Common myeloid progenitor, CD34-positive (primary cell): ENCODE data around the gene TFR2.

ENCODE experiments used
- CTCF ChIA-PET: fragments of 350-600 bp; sonication (Branson Sonifier 250); formaldehyde crosslinking; loops from one replicate; lab custom pipeline; 2021; ENCODE audit warnings: antibody characterized with exemption; lab: Charles Lee
- POLR2A ChIA-PET: fragments of 350-600 bp; sonication (Branson Sonifier 250); formaldehyde crosslinking; loops from one replicate; lab custom pipeline; 2021; ENCODE audit warnings: antibody characterized with exemption; lab: Charles Lee
- DNase-seq, 3 donors: peaks; one replicate each; pipeline versions ENCODE4 v3.0.0 to v3.0.0-alpha.2; 2013
- H3K27ac ChIP-seq, 2 experiments: 1 replicate in 1 of 2; 2 replicates in 1 of 2; pipeline ENCODE4 v1.7.0; 2013; ENCODE audit warnings: inconsistent platforms in 2 of 2, low read length in 2 of 2, mild to moderate bottlenecking in 2 of 2, low read depth in 1 of 2, moderate library complexity in 1 of 2; ENCODE audit not compliant: severe bottlenecking in 2 of 2, insufficient read depth in 1 of 2, poor library complexity in 1 of 2
- H3K27me3 ChIP-seq, 5 experiments: replicated peaks in 2 of 5; 1 replicate in 3 of 5; 2 replicates in 2 of 5; pipeline versions ENCODE4 v1.6.1 to v1.7.0; 2013; ENCODE audit warnings: low read length in 4 of 5, mild to moderate bottlenecking in 2 of 5, moderate library complexity in 2 of 5, inconsistent platforms in 1 of 5; ENCODE audit not compliant: insufficient read depth in 5 of 5, control insufficient read depth in 4 of 5
- H3K36me3 ChIP-seq, 4 experiments: 1 replicate in 2 of 4; 2 replicates in 2 of 4; pipeline versions ENCODE4 v1.6.1 to v1.7.0; 2013; ENCODE audit warnings: low read length in 3 of 4, control low read depth in 1 of 4, mild to moderate bottlenecking in 1 of 4; ENCODE audit not compliant: control insufficient read depth in 4 of 4, insufficient read depth in 4 of 4
- H3K4me1 ChIP-seq, 4 experiments: 1 replicate in 3 of 4; 2 replicates in 1 of 4; pipeline versions ENCODE4 v1.6.1 to v1.7.1; 2013; ENCODE audit warnings: low read length in 3 of 4, mild to moderate bottlenecking in 3 of 4, control low read depth in 1 of 4, inconsistent platforms in 1 of 4, moderate library complexity in 1 of 4; ENCODE audit not compliant: control insufficient read depth in 4 of 4, insufficient read depth in 4 of 4; ENCODE audit errors: control extremely low read depth in 1 of 4
- H3K4me3 ChIP-seq, 7 experiments: 1 replicate in 4 of 7; 2 replicates in 3 of 7; pipeline versions ENCODE4 v1.5.1 to v1.7.0; 2013; ENCODE audit warnings: mild to moderate bottlenecking in 7 of 7, low read length in 6 of 7, moderate library complexity in 6 of 7, inconsistent platforms in 2 of 7, low read depth in 2 of 7, control low read depth in 1 of 7; ENCODE audit not compliant: insufficient read depth in 4 of 7, control insufficient read depth in 1 of 7; ENCODE audit errors: extremely low read depth in 1 of 7
- H3K9me3 ChIP-seq, 5 experiments: 1 replicate in 4 of 5; 2 replicates in 1 of 5; pipeline versions ENCODE4 v1.6.1 to v1.7.1; 2013; ENCODE audit warnings: low read length in 4 of 5, mild to moderate bottlenecking in 2 of 5, inconsistent platforms in 1 of 5, low read depth in 1 of 5, moderate library complexity in 1 of 5; ENCODE audit not compliant: control insufficient read depth in 4 of 5, insufficient read depth in 2 of 5; ENCODE audit errors: control extremely low read depth in 1 of 5
- WGBS: methylation state at CpG from one replicate; pipeline ENCODE4 v1.1.5; 2013; ENCODE audit not compliant: insufficient coverage; 5-methylcytosine and 5-hydroxymethylcytosine counted together

Gene TFR2

DNA sequence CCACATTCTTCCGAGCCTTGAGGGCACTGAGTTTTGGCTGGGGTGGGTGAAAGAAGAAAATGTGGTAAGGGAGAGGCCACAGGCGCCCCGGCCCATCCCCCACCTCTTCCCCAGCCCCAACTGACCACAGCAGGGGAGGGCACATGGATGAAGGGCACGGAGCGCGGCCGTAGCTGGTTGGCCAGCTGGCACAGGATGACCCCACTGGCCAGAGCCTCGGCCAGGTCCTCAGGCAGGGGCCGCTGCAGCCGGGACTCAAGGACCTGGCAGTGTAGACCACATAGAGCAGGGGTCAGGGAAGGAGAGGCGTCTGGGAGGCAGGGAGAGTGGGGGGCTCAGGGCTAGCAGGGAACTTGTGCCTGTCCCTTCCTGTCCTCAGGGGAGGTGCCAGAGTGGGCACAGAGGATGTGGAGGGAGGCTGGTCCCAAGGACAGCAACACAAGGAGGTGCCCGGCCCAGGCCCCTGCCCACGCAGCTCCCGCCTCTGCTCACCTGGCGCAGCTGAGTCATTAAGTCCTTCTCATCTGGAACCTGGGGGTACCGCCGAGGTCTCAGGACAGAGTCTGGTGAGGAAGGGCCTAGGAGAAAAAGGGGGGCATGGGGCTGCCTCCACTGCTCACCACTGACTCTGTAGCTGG is 65.5 kb downstream of the TFR2 start:
- 98% methylated on average over 14 of the region's 17 CpGs for WGBS
- Histone ChIP-seq H3K27me3 (no peaks in the 10 kb centered on the region), H3K4me3 (no peak overlapping the region), H3K9me3 (no peaks in the 10 kb centered on the region), H3K4me1 (peaks cover 0 to 7% (median 5%) of the 10 kb centered on the region in 4 experiments), H3K36me3 (peaks cover 4 to 90% (median 70%) of the 10 kb centered on the region in 4 experiments), H3K27ac (no peak overlapping the region)
- POLR2A ChIA-PET: no interaction called here
- CTCF ChIA-PET: interaction anchor here (1.7 to 4.5 kb wide), 2 partner anchors 10 kb away, joined by 6 to 29 read pairs; partner anchors contain the start of genes FBXO24 and LRCH4
- DNase-seq: no peak

DNA sequence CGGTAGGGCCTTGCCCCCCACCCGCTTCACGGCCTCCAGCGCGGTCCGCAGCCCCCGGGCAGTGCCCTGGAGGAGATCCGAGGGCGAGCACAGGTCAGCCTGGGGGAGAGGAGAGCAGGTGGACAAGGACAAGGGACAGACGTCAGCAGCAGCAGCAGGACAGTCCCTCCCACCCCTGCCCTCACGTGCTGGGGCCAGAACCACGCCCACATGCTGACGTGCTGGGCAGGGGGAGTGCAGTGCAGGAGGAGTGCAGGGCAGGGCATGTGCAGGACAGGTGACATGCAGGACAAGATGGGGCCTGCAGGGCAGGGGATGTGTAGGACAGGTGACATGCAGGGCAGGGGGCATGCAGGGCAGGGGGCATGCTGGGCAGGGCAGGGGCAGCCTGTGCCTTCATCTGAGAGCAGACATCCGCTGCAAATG is 66.1 kb downstream of the TFR2 start:
- H3K4me3 ChIP-seq: no peak overlapping the region
- H3K9me3 ChIP-seq: no peaks in the 10 kb centered on the region
- no peak overlapping the region for H3K27ac ChIP-seq
- ChIA-PET POLR2A (no interaction called here), CTCF (interaction anchor here (0.7 kb wide), 1 partner anchor 15 kb away, joined by 3 read pairs; no protein-coding TSS in a partner anchor)
- H3K4me1 ChIP-seq: peaks cover 0 to 12% (median 10%) of the 10 kb centered on the region in 4 experiments
- no peak for DNase-seq
- peaks cover 2 to 84% (median 64%) of the 10 kb centered on the region in 4 experiments for H3K36me3 ChIP-seq
- WGBS: 88% methylated on average over 13 of the region's 14 CpGs
- no peaks in the 10 kb centered on the region for H3K27me3 ChIP-seq

DNA sequence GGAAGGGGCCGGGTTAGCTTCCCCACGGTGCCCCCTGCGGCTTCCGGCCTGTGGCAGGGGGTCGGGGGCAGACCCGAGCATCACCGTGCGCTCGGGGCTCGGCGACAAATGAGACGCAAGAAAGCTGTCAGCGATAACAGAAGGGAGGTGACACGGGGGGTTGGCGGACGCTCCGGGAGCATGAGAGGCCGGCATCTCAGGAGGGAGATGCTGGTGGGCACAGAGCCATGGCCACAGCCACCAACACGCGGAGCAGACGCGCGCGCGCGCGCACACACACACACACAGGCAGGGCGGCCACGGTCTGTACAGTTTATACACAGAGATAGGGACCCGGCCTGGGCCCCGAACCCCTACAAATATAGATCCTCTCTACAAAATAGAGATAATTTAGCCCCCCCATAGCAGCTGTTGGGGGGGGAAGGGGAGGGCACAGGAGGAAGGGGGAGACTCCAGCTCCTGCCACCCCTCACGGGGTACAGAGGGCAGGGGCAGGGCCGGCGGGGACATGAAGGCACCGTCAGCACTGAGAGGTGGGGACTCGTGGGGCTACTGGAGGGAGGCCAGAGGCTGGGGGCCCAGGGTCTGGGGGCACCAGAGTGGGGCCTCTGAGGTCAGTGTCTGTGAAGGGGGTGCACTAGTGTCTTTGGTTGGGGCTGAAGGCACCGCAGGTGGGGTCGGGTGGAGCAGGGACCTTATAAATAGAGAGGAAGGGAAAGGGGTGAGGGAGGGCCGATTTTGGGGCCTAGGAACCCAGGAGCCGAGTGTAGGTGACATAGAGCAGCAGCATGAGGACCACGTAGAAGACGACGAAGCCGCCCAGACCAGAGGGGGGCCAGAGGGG is 66.8 kb downstream of the TFR2 start:
- Histone ChIP-seq H3K4me3 (no peak overlapping the region), H3K4me1 (peaks cover 0 to 19% (median 16%) of the 10 kb centered on the region in 4 experiments), H3K27ac (no peak overlapping the region), H3K36me3 (peaks cover 2 to 77% (median 58%) of the 10 kb centered on the region in 4 experiments), H3K27me3 (no peaks in the 10 kb centered on the region), H3K9me3 (no peaks in the 10 kb centered on the region)
- POLR2A ChIA-PET: interaction anchor here (0.6 kb wide), 1 partner anchor 312 kb away, joined by 3 read pairs; no protein-coding TSS in a partner anchor
- WGBS: 92% methylated on average over 31 of the region's 44 CpGs
- CTCF ChIA-PET: interaction anchor here (0.7 to 0.8 kb wide), 2 partner anchors 10 to 15 kb away, joined by 3 read pairs; no protein-coding TSS in a partner anchor
- DNase-seq: peak in 1 of 3 donors; percentile 30

DNA sequence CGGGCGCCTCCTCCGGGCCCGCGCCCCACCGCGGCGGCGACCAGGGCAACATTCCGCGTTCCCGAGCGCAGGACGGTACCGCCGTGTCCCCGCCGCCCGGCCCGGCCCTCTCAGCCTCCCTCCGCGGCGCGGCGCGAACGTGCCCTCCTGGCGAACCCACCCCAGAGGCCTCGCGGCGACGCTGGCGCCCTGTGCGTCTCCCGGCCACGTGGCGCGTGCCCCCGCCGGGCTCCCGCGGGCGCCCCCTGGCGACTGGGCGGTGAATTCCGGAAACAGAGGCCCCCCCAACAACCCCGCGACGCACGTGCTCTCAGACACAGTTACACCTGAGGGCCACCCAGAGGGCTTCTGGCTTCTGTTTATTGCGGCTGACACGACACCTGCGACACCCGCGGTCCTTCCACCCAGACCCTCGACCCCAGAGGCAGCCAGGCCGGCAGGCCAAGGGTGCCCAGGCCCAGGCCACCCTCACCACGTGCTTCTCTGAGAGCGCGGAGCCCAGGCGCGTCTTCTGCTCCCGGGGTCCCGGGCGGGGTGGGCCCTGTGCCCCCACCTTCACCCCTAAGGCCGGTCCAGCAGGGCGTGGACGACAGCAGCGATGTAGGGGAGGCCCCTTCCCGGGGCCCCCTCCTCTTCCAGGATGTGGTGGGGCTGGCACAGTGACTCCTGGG is 67.5 kb downstream of the TFR2 start, which contains the start of gene SAP25:
TSS of gene SAP25 (minus strand) at position 210 of the 671 bp plus-strand sequence. CDS start at position 52, 158 bp downstream.
- POLR2A ChIA-PET: interaction anchor here (0.6 kb wide), 1 partner anchor 313 kb away, joined by 3 read pairs; no protein-coding TSS in a partner anchor
- CTCF ChIA-PET: interaction anchor here (0.8 to 1.7 kb wide), 3 partner anchors 8 to 11 kb away, joined by 3 to 11 read pairs (median 3); no protein-coding TSS in a partner anchor
- no peak for DNase-seq
- H3K4me3 ChIP-seq: no peak within 1 kb of the TSS
- peaks cover 2 to 73% (median 53%) of the 10 kb centered on the region in 4 experiments for H3K36me3 ChIP-seq
- WGBS: 94% methylated on average over 67 of the region's 70 CpGs
- H3K9me3 ChIP-seq: no peaks in the 10 kb centered on the region
- H3K27me3 ChIP-seq: no peaks in the 10 kb centered on the region
- H3K27ac ChIP-seq: no peak within 1 kb of the TSS
- H3K4me1 ChIP-seq: peaks cover 0 to 26% (median 23%) of the 10 kb centered on the region in 4 experiments

GRCh38 chr7:100572949-100573675 is 68.2 kb downstream of the TFR2 start:
- Histone ChIP-seq H3K36me3 (peaks cover 2 to 66% (median 47%) of the 10 kb centered on the region in 4 experiments), H3K9me3 (no peaks in the 10 kb centered on the region), H3K4me3 (no peak overlapping the region), H3K27ac (no peak overlapping the region), H3K27me3 (no peaks in the 10 kb centered on the region), H3K4me1 (peaks cover 0 to 32% (median 30%) of the 10 kb centered on the region in 4 experiments)
- 96% methylated on average over 28 of the region's 30 CpGs for WGBS
- ChIA-PET CTCF (interaction anchor here (1.1 to 1.7 kb wide), 3 partner anchors 9 to 99 kb away, joined by 3 to 11 read pairs (median 3); no protein-coding TSS in a partner anchor), POLR2A (interaction anchor here (4.8 kb wide), 1 partner anchor 12 kb away, joined by 34 read pairs; the partner anchor contains the start of genes FBXO24 and LRCH4)
- no peak for DNase-seq
